GM18505 (cell line): ENCODE results near the gene TUBB6.

Source experiments
- ATAC-seq: cut with Tn5 transposase; IDR thresholded peaks from one replicate; pipeline ENCODE4 v1.9.1; 2021; ENCODE audit not compliant: unreplicated experiment
- POLR2A ChIP-seq: IDR thresholded peaks from 4 replicates; pipeline ENCODE4 v1.6.1; 2011; ENCODE audit warnings: borderline replicate concordance; ENCODE audit not compliant: insufficient read depth, insufficient read length; ENCODE audit errors: extremely low read depth

TUBB6 gene

GRCh38 chr18:12301263-12302005, 6.6 kb upstream of the TUBB6 start:
- TF ChIP-seq POLR2A: no peak
- no peak for ATAC-seq

DNA sequence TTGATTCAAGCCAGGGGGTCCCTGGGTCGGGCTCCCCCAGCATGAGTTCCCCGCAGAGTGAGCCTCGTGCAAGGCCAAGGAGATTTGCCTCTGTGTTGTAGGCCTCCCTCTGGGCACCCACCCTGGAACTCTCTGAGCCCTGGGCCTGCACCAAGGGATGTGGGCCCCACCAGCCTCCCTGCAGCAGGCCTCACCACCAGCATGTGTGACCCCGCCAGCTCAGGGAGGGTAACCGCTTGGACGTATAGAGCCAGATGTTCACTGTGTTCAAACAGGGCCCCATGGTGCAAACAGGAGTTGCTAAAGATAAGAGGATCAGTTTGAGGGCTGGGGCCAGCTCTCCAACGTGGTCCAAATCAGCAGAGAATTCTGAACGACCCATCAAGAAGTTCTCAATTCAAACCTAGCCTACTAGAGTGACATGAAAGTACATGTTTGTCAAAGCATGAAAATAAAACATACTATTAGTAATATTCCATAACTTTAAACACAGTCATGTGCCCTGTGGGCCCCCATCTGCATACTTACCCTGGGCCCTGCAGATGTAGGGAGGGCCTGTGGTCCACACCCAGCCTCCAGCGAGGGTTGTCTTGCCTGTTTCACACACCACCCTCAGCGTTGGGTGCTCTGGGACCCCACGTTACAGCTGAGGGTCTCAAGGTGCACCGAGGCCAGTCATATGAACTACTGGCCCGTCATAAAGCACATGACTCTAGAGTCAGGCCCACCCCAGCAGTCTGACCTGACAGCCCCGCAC, 5.5 kb upstream of the TUBB6 start:
- TF ChIP-seq POLR2A: no peak
- ATAC-seq: no peak

- ATAC-seq: no peak
- TF ChIP-seq POLR2A: no peak
These were observed 3.5 kb upstream of the TUBB6 start for GRCh38 chr18:12304351-12305210.

DNA sequence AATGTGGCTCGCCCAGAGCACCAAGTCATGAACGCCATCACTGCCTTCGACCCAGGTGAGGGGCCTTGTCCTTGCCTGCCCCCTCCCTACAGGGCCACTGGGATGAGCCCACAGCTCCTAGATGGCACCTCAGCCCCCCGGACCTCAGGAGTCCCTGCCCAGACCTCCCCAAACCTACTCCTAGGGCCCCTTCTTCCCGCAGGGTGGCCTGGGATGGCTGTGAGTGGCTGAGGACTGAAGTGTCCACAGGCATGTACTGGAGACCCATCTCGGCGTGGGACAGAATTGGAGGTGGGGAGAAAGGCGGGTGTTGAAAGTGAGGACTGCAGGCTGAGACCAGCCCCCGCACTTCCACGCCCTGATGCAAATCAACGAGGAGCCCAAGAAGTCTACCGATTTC, 2.8 kb upstream of the TUBB6 start:
- no peak for TF ChIP-seq POLR2A
- ATAC-seq: no peak

DNA sequence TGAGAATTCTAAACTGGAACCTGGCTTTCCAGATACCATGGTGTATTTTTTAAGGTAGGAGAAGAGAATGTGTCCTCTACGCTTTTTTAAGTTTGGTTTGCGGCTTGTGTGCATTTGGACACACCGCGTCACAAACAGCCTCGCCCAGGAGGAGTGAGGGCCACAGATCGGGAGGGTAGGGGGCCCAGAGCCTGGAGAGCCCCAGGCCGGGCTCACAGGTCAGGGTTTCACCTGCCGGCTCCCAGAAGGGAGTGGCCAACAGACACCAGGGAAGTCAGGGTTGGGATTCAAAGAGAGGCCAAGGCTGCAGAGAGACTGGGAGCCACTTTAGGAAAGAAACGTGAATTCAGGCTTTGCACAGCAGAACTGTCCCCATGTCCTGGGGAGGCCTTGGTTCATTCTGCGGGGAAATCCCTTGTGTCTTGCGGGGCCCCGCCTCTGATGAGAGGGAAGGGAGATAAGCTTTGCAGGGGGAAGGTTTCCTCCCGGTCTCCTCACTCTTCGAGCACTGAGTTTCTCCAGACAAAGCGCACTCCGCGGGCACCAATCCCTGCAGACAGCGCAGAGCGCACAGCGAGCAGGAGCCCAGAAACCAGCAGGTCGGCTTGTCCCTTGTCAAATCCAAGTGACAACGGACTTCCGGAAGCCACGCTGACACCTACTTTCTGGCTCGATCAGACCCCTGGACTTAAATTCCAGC, 2.0 kb upstream of the TUBB6 start:
- no peak for ATAC-seq
- no peak for TF ChIP-seq POLR2A

- peak; percentile 12 for ATAC-seq
- TF ChIP-seq POLR2A: no peak
These were observed 1.0 kb upstream of the TUBB6 start for GRCh38 chr18:12306752-12307700.

GRCh38 chr18:12308386-12309100, 502 bp downstream of the TUBB6 start:
- ATAC-seq: peak; percentile 46
- TF ChIP-seq POLR2A: no peak

GRCh38 chr18:12309683-12310198, 1.7 kb downstream of the TUBB6 start:
- ATAC-seq: no peak
- no peak for TF ChIP-seq POLR2A

DNA sequence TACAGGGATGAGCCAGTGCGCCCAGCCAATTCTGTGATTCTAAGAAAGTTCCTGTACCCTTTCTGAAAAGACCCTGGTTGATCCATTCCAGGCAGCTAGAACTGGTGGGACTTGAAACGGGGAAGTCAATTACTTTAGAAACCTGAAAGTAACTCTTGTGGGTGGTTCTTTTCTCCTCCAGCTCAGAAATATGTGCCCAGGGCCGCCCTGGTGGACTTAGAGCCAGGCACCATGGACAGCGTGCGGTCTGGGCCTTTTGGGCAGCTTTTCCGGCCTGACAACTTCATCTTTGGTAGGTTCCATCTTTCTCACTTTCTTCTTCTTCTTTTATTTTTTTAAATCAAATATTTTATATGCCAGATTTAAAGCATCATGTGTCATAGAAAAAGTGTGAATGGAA, 2.7 kb downstream of the TUBB6 start:
- ATAC-seq: no peak
- TF ChIP-seq POLR2A: no peak

GRCh38 chr18:12312976-12313375, 4.9 kb downstream of the TUBB6 start:
- ATAC-seq: no peak
- no peak for TF ChIP-seq POLR2A

DNA sequence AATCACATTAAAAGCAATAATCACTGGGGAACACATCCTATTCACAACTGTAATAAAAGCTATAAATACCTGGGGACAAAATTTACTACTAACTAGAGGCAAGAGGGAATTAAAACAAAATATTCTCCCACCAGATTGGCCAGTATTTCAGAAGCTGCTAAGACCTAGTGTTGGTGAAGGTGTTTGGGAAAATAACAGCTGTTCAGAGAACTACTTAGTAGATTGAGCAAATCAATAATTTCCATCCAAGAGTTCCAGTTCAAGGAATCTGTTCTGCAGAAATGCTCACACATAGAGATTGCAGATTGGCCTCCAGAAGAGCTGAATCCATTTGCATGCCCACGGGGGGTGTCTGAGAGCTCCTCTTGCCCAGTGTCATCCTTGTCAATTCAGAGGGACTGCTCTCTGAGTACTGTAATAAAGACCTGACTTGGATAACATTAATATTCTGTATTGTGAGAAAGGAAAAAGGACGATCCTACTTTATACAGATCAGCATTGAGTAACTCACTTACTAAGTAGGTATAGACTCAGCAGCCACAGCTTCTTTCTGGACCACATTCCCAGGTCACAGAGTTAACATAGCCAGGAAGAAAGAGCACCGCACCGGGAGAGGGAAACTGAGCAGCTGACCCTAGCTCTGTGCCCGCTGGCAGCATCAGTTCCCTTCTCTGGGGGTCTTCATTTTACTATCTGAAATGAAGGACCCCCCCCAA, 5.6 kb downstream of the TUBB6 start:
- ATAC-seq: no peak
- no peak for TF ChIP-seq POLR2A

- no peak for TF ChIP-seq POLR2A
- no peak for ATAC-seq
These were observed 6.7 kb downstream of the TUBB6 start for GRCh38 chr18:12314591-12315305.
